HG02981 (cell line): ENCODE data around the gene SNRNP40.

Experiments used
- ATAC-seq: cut with Tn5 transposase; IDR thresholded peaks from one replicate; pipeline ENCODE4 v1.9.1; 2021; ENCODE audit warnings: mild to moderate bottlenecking, moderate library complexity; ENCODE audit not compliant: unreplicated experiment

The SNRNP40 gene

DNA sequence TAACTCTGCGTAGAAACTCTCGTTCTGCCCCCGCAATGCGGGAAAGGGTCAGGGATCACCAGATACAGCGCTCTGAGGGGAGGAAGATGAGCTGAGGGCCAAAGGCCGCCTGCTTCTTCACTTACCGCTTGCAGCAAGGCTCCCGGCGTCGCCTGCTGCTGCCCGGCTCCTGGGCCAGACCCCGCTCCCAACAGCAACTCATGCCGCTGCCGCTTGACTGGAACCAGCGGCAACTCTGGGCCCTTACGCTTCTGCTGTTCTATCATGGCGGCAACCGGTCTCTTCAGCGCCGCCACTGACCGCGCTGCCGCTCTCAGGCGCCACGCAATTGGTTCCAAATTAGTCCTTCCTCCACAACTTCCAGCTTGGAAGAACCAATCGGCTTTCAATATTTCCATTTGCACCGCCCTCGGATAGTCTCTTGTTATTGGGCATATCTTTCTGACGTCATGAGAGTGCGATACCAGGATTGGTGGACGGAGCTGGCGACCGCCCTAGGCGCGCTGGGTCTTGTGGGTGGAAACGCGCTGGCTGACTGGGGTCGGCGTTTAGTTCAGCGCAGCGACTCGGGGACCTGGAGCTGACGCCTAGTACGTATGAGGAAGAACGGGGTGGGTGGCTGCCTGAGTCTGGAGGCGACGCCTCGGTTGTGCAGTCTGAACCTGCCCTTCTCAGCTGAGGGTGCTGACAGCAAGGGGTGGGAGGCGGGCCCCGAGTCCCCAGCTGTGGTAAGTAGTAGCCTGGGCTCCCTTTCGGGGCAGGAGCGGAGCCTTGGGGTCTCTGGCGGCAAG is at the start of gene SNRNP40, which contains the start of gene ZCCHC17:
TSS of gene SNRNP40 (minus strand) at position 303 of the 791 bp plus-strand sequence. CDS start at position 266, 37 bp downstream.
TSS of gene ZCCHC17 (plus strand) at position 547 of the 791 bp plus-strand sequence. CDS start 13,067 bp downstream, outside the sequence.
- ATAC-seq: peak; percentile 97

DNA sequence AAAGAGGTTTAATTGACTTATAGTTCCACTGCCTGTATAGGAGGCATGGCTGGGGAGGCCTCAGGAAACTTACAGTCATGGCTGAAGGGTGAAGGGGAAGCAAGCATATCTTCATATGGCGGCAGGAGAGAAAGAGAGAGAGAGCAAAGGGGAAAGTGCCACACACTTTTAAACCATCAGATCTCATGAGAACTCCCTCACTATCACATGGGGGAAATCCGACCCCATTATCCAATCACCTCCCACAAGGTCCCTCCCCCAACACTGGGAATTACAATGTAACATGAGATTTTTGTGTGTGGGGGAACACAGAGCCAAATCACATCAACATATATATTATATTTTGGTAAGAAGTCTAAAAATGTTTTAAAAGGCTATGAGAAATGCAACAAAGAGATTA is 49.0 kb upstream of the SNRNP40 start:
- ATAC-seq: no peak

DNA sequence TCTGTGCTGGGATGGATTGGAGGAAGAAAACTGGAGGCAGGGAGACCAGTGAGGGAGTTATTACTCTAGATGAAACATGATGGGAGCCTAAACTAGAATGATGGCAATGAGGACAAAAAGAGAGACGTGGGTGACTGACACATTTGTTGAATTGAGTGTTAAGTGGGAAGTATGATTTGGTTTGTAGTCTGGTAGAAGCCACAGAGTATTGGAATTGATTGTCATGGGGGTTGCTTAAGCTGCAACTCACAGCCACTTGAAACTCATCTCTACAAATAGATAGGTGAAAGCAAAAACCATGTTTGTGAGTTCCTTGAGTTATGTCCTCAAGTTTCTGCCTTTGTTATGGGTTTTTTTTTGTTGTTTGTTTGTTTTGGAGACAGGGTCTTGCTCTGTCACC is 47.9 kb upstream of the SNRNP40 start:
- no peak for ATAC-seq

DNA sequence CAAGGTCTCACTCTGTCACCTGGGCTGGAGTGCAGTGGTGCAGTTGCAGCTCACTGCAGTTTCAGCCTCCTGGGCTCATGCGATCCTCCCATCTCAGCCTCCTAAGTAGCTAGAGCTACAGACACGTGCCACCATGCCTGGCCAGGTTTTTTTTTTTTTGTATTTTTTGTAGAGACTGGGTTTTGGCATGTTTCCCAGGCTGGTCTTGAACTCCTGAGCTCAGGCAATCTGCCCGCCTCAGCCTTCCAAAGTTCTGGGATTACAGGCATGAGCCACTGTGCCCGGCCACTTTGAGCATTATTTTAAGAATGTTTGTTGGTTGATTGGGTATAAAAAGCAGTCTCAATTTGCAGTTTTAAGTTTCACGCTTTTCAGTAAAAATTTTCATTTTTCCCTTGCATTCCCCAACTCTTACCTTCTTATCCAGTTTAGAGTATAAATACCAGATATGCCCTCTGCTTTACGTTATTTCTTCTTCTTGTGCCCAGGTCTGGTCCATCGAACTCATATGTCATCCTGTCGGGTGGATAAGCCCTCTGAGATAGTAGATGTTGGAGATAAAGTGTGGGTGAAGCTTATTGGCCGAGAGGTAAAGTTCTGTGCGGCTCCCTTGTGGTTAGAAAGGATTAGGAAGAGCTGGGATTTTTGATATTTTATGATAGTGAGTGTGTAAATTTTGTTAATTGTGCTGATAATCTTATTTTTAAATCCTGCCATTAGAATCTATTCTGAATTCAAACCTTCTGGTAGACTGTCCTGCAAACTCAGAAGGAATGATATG is 40.3 kb upstream of the SNRNP40 start:
- no peak for ATAC-seq

DNA sequence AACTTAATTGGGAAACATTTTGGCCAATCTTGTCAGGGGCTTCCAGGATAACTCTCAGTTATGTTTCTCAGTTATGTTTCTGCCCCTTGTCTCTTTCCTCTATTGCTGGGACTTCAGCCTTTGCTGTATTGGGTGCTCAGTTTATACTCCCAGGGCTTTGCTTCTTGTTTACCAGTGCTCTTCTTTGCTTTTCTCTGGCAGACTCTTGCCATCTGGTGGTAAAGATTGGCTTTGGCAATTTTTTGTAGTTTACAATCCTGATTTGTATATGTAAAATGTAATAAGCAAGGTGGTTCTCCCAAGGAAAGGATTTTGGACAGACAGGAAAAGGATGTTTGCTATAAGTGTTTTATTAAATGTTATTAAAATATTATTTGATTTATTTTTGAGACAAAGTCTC is 38.4 kb upstream of the SNRNP40 start:
- ATAC-seq: no peak

DNA sequence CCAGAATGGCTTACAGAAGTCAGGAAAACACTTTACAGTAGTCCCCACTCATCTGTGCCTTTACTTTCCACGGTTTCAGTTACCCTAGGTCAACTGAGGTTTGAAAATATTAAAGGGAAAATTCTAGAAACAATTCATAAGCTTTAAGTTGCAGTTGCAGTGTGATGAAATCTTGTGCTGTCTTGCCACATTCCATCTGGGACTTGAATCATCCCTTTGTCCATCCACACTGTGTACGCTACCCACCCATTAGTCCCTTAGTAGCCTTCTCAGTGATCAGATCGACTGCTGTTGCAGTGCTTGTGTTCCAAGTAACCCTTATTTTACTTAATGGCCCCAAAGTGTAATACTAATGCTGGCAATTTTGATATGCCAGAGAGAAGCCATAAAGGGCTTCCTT is 30.8 kb upstream of the SNRNP40 start:
- no peak for ATAC-seq

DNA sequence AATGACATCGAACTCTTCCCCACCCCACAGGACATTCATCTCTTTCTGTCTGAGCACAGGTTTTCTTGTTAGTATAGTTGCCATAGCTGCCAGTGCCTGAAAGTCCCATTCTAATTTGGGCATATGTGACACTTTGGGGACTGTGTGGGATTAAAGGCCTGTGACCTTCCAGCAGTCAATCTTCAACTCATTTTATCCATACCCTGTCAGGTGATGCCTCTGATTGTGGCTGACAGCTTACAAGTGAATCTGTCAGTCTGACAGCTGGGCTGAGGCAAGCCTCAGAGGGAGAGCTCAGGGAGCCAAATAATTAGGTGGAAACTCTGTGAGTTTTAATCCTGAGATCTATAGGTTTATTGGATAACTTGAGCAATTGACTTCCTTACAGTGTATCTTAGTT is 29.9 kb upstream of the SNRNP40 start:
- no peak for ATAC-seq

DNA sequence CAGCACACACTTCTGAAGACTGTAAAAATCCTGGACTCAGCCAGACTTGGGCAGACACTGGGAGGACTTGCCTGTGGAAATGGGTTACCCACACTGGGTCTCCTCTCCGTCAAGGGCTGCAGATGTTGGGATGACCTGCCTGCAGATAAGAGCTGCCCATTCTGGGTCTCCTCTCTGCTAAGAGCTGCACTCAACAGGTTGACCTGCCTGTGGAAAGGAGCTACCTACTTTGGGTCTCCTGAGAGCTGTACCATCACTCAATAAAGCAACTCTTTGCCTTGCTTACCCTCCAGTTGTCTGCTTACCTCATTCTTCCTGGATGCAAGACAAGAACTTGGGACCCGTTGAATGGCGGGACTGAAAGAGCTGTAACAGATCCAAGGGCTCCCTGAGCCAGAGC is 28.4 kb upstream of the SNRNP40 start:
- no peak for ATAC-seq

DNA sequence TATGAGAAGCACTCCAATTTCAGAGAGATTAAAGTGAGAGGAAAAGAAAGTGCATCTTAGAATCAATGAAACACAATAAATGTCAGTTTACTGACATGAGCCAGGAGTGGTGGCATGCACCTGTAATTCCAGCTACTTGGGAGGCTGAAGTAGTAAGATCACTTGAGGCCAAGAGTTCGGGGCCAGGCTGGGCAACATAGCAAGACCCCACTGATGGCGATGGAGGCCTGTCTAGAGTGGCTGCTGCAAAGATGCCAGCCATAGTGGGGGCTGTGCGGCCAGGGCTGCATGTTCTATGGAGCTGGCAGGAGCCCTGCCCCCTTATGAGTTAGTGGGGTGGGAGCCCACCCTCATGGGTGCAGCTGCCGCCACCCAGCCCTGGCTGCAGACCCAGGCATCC is 27.5 kb upstream of the SNRNP40 start:
- no peak for ATAC-seq

DNA sequence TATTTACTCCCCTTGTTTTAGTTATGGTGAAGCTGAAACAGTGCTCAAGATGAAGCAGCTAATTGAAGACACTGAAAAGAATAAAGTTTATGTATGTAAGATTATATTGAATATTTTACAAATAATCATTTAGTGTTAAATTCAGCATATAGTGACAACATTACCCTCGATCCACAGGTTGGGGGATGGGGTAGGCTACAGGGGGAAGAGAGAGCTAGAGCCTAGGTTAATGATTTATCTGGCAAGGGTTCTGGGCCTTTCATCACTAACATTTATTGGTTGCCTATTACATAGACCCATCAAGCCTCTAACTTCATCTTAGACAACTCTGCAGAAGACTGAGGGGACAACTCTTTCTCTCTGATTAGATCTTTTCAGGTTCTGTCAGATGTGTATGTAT is 21.6 kb upstream of the SNRNP40 start:
- ATAC-seq: no peak

DNA sequence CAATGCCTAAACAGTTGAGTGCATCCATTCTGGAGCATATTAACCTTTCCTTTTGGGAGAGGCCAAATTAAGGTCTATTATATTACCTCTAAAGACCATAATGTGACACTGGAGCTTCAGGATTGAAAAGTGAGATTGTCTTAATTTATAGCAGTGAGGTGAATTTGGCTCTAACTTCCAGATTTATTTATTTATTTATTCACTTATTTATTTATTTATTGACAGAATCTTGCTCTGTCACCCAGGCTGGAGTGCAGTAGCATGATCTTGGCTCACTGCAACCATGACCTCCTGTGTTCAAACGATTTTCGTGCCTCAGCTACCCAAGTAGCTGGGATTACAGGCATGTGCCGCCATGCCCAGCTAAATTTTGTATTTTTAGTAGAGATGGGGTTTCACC is 19.3 kb upstream of the SNRNP40 start:
- no peak for ATAC-seq

DNA sequence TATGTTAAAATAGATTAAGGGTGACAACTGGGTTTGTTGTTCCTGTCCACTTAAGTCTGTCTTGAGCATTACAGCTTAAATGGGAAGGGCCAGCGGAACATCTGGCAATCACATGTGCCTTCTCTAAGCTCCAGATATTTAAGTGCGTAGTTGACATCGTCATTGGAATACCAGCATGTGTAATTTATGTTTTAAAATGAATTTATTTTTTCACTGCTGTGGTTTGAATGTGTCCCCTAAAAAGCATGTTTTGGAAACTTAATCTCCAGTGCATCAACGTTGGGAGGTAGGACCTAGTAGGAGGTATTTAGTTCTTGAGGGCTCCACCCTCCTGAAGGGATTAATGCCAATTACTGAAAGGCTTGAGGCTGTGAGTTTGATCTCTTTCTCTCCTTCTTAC is 13.6 kb upstream of the SNRNP40 start:
- ATAC-seq: no peak

DNA sequence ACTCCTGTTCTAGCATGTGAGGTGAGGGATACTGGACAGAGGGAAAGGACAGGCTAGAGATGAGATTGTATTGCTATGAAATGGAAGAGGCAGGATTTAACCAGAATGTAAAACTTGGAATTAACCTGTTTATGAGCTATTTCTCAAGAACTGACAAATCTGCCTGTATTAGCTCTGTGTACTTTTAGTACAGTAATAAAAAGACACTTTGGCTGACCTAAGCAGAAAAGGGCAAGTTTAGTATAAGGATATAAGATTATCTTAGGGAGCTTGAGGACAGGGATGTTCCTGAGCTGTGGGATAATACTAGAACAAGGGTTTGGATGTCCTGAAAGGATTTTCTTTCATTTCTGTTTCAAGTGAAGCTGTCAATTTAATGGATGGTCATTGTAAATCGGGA is 11.4 kb upstream of the SNRNP40 start:
- ATAC-seq: no peak

DNA sequence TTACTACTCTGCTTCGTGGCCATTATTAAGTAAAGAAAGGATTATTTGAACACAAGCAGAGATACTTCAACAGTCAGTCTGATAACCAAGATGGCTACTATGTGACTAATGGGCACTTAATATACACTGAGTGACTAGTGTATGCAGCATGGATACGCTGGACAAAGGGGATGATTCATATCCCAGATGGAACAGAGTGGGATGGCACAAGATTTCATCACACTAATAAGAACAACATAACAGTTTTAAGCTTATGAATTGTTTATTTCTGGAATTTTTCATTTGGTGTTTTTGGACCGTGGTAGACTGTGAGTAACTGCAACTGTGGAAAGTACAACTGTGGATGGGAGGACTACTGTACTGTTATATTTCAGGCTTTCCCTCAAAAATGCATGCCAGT is 9.7 kb upstream of the SNRNP40 start:
- no peak for ATAC-seq

DNA sequence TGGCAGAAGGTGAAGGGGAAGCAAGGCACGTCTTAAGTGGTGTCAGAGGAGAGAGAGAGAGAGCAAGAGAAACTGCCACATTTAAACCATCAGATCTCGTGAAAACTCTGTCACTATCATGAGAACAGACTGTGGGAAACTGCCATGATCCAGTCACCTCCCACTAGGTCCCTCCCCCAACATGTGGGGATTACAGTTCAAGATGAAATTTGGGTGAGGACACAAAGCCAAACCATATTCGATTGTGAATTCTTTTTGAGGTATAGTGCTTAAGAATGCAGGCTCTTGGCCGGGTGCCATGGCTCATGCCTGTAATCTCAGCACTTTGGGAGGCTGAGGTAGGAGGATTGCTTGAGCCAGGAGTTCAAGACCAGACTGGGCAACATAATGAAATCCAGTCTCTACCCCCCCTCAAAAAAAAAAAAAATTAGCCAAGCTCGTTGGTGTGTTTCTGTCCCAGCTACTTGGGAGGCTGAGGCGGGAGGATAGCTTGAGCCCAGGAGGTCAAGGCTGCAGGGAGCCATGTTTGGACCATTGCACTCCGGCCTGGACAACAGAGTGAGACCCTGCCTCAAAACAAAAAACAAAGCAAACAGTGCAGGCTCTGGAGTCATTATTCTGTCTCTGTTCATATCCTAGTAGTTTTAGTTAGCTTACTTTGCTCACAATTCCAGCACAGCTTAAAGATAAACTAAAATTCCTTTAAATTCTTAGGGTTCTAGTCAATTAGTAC is 6.3 kb upstream of the SNRNP40 start:
- ATAC-seq: no peak

DNA sequence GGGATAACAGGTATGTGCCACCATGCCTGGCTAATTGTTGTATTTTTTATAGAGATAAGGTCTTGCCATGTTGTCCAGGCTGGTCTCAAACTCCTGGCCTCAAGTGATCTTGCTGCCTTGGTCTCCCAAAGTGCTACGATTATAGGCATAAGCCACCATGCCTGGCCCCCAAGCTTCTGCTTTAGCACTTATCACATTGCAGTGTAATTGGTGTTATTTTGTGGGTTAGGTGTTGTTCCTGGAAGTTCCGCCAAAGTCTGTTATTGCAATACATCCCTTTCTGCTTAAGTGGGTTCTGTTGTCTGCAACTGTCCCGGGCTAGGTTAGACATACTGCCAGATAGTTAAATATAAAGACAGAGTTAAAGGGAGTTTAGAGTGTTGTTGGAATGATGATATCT is 3.6 kb upstream of the SNRNP40 start:
- ATAC-seq: no peak

DNA sequence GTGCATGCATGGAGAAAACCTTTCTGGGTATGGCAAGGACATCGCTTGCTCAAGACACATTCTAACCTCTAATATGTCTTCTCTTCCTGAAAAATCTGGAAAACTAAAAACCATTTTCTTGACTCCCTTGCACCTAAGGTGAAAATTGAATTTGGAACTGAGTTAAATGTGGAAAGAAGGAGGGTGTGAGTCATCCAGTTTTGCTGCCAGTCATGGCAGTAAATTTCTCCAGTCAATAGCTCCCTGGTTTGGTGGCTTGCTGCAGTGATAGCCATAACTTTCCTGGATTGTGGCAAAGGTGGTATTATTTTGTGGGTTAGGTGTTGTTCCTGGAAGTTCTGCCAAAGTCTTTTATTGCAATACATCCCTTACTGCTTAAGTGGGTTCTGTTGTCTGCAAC is 2.8 kb upstream of the SNRNP40 start:
- ATAC-seq: no peak

DNA sequence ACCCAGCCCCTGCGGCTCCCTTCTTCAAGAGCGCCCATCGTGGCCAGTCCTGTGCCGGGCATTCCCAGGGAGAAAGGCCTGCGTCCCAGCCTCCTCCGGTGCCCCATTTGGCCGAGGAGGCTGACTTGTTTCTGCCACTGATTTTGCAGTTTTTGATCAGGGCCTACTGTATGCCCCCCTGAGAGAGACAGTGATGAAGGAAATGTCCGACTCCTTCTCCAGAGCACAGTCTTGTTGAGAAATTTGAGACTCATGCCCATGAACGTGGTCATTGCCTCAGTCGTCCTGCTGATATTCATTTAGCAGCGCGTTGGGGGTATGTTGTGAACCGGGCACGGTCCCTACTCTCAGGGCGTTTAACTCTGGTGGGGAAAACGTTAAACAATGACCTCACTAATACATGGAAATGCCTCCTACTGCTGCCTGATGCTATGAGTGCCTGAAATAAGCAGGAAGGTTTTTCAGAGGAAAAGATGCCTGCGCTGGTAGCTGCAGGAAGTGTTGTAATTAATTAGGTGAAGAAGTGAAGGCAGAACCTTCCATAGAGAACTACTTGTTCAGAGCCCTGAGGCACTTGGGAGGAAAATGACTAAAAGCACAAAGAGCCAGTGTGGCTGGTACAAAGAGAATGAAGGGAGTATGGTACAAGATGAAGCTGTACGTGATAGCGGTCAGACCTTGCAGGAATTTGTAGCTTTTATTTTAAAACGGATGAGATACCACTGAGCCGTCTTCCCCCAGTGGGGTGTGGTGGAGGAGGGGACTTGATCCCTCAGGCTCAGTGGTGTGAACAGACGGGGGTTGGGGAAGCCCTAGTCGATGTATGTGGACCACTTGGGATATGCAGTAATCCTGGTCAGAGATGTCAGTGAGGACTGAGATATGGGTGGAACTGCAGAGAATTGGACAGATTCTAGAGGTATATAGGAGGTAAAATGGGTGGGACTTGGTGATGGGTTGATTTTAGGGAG is 974 bp upstream of the SNRNP40 start:
- no peak for ATAC-seq

DNA sequence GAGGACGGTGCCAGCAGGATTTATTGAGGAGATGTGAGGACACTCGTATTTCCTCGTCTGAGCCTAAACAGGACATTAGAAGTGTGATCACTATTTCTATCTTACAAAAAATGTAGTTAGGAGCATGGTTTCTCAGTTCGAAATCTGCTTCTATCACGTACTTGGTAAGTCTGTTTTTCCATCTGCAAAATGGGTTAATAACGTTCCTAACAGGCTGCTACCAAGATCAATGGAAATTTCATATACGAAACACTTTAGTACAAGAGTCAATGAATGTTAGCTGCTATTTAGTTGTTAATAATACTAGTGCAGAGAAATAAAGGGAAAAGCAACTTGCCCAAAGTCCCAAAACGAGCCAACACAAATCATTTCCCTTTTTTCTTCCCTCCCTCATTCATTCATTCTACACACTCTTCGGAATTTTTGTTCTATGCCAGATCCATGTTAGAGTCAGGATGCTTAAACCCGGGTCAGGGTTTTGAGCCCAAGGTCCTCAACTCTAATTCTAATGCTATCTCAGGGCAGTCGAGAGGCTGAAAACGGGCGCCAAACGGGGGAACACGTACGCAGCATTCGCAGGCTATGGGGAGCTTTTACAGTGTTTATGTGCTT is 608 bp downstream of the SNRNP40 start:
- ATAC-seq: no peak

DNA sequence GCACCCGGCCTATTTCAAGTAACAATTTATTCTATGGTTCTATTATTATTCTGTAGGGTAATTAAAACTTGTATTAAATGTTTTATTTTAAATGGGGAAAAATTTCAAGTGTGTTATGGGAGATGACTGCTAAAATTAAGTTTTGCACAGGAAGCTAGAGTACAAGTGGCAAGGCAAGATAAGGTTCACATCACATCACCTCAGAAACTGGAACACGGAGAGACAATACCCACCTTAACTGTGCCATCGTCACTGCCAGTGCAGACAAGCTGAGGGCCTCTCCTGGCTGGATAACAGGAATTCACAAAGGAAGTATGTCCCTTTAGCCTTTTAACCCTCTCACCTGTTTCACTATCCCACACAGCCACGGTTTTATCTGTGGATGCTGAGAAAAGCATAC is 7.6 kb downstream of the SNRNP40 start:
- ATAC-seq: no peak
